Anterior cingulate cortex (tissue), 58 donors: ENCODE measurements around the gene OTUD1.

Experiments used
- DNase-seq, 58 donors: peaks; one replicate each; lab custom pipeline; 2025; lab: John Stamatoyannopoulos, UW

OTUD1 gene

DNA sequence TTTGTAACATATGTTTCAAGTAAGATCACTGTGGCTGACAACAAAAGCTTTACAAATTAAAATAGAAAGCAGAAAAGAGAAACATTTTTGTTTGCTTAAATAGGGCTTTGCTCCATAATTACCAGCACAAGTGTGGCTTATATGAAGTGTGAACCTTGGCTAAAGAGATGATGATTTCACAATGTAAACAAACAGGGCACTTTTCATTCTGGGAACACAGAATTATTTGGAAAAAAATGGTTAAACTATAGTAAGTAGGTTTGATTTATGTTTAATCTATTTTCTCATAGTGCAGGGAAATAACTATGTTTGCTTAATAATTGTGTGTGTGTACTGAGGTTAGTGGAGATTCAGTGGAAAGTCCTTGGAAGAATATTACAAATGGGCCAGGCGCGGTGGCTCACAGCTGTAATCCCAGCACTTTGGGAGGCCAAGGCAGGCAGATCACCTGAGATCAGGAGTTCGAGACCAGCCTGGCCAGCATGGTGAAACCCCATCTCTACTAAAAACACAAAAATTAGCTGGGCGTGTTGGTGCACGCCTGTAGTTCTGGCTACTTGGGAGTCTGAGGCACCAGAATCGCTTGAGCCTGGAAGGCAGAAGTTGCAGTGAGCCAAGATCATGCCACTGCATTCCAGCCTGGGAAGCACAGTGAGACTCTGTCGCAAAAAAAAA is 19.1 kb upstream of the OTUD1 start:
- no peak for DNase-seq

DNA sequence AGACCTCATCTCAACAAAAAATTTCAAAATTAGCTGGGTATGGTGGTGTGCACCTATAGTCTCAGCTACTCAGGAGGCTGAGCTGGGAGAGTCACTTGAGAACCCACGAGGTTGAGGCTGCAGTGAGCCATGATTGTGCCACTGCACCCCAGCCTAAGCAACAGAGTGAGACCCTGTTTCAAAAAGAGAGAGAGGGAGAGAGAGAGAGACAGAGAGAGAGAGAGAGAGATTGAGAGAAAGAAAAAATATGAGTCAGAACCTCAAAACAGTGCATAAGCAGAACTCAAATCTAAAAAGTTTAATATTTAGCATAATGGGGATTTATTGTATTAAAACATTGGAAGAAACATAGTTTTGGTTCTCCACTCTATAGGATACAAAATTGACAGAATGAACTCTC is 17.5 kb upstream of the OTUD1 start:
- DNase-seq, result no peak

DNA sequence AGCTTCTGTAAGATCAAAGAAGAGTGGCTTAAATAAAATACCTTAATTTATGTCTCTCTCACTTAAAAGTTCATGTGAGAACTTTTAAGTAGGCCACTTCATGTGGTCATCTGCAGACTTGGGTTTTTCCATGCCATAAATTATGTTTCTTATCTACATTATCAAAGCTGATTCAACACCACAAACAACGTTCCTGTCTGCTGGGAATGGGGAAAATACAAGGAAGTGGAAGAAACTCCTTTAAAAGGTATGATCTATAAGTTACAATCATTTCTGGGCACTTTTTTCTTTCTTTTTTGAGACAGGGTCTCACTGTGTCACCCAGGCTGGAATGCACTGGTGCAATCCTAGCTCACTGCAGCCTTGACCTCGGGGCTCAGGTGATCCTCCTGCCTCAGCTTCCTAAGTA is 16.9 kb upstream of the OTUD1 start:
- no peak for DNase-seq

DNA sequence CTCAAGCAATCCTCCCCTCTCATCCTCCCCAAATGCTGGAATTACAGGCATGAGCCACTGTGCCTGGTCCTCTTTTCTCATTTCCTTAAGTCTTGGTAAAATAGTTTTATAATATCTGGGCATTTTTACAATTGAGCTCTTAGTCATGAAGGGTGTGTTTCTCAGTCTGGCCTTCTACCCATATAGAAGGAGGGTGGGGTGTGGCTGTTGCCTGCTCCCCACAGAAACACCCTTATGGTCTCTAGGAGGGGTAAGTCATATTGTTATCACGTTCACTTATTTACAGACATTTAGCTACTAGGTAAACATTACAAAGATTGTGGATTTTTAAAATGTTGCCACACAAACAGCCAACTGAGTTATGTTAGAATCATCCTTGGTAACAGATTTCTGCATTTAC is 6.7 kb upstream of the OTUD1 start:
- DNase-seq, result no peak

DNA sequence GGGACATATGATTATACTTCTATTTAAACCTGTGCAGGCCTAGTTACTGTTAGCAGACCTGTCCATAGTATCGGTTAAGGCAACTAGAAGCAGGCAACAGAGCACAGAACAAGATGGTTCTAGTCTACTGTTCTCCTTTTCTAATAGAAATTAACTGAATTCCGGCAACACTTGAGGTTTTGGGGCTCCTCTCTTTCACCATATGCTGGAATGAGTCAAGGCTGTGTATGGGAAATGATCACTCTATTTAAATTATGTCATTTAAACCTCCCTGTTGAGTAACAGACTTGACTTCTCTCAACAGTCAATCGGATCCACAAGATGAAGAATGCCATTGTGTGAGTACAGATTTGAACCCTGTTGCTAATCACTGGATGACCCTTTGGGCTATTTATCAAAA is 6.2 kb upstream of the OTUD1 start:
- DNase-seq, result no peak

DNA sequence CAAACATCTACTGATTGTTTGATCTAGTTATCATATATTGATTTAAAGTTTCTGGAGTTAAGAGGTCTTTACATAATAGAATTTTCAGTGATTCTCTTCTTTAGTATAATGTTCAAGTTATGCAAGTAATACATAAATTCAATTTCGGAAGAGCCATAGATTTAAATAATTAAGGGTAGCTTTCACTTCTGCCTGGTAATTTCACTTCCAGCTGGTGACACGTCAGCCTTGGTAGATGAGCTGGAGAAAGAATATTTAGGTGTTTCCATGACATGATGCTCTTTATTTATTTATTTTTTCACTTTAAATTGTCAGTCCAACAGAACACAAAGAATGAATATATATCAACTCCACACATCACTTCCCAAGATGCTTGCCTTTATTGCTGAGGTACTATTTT is 5.2 kb upstream of the OTUD1 start:
- no peak for DNase-seq

DNA sequence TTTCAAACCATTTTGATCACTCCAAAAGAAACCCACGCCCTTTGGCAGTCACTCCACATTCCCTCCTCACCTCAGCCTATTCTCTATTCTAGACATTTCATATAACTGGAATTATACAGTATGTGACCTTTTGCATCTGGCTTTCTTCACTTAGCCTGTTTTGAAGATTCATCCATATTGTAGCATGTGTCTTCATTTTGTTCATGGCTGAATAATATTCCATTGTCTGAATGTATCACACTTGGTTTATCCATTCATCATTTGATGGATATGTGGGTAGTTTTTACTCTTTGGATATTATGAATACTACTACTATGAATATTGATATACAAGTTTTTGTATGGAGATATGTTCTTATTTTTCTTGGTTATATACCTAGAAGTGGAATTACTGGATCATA is 3.5 kb upstream of the OTUD1 start:
- no peak for DNase-seq

DNA sequence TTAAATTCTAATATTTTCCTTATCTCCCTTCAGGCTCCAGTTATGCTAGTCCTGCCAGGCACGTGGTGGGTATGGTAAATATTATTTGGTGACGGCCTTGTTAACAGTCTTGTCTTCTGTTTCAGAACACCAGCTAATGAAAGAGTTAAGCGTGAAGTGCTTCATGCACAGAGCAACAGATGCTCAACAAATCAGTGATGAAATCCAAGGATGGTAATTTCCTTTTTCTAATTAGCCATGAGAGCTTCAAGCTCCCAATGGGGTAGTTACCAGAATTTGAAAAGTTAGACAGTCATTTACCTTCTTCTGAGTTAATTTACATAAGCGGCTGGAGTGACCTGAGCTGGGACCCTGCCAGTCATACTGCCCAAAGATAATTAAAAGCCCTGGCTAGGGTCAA is 1.9 kb upstream of the OTUD1 start:
- DNase-seq, result no peak

DNA sequence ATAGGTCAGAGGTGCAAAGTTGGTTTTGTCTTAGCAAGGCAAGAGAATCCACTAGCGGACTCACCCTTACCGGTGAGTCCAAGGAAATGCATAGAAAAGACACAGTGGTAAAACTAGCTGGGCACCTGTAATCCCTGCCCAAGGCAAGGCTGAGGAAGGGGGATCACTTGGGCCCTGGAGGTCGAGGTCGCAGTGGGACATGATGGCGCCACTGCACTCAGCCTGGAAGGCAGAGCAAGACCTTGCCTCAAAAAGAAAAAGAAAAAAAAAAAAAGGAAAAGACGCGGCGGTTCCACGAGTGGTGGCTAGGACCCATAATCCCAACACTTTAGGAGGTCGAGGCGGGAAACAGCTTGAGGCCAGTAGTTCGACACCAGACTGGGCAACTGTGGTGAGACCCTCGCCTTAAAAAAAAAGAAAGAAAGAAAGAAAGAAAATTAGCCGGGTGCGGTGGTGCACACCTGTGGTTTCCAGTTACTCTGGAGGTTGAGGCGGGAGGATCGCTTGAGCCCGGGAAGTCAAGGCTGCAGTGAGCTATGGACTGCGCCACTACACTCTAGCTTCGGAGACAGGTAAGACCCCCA is 820 bp upstream of the OTUD1 start:
- peak in 3 of 58 donors; percentile 1 to 35 (median 31) for DNase-seq

DNA sequence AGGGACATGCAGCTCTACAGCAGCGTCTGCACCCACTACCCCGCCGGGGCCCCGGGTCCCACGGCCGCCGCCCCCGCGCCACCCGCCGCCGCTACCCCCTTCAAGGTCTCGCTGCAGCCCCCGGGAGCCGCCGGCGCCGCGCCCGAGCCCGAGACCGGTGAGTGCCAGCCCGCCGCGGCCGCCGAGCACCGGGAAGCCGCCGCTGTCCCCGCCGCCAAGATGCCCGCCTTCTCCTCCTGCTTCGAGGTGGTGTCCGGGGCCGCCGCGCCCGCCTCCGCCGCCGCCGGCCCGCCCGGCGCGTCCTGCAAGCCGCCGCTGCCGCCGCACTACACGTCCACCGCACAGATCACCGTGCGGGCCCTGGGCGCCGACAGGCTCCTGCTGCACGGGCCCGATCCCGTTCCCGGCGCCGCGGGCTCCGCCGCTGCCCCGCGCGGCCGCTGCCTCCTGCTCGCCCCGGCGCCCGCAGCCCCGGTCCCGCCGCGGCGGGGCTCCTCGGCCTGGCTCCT is 631 bp downstream of the OTUD1 start:
- peak in 19 of 58 donors; percentile 14 to 76 (median 50) for DNase-seq

DNA sequence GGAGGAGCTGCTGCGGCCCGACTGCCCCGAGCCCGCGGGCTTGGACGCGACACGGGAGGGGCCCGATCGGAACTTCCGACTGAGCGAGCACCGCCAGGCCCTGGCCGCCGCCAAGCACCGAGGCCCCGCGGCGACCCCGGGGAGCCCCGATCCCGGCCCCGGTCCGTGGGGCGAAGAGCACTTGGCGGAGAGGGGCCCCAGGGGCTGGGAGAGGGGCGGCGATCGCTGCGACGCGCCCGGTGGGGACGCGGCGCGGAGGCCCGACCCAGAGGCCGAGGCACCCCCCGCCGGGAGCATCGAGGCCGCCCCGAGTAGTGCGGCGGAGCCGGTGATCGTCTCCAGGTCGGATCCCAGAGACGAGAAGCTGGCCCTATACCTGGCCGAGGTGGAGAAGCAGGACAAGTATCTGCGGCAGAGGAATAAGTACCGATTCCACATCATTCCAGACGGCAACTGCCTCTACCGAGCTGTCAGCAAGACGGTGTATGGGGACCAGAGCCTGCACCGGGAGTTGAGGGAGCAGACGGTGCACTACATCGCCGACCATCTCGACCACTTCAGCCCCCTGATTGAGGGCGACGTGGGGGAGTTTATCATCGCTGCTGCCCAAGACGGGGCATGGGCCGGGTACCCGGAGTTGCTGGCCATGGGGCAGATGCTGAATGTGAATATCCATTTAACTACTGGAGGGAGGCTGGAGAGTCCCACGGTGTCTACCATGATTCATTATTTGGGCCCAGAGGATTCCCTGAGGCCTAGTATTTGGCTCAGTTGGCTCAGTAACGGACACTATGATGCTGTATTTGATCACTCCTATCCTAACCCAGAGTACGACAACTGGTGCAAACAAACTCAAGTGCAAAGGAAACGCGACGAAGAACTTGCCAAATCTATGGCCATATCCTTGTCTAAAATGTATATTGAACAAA is 1.4 kb downstream of the OTUD1 start:
- peak in 27 of 58 donors; percentile 2 to 55 (median 21) for DNase-seq

DNA sequence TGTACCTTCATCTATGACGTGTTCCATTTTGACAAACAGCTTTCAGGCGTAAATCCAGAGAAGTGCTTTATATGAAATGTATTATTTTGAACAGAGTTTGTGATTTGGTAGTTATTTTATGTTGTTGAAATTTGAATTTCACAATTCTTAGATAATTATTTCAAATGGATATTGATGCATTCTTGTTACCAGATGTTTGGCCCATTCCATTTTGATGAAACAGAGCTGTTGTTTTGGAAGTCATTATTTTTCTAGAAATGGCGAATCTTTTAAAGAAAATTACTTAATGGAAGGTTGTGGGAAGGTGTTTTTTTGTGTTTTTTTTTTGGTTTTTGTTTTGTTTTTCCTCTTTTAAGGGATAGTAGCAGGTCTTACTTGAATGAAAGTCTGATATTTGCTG is 2.4 kb downstream of the OTUD1 start:
- DNase-seq, result no peak

DNA sequence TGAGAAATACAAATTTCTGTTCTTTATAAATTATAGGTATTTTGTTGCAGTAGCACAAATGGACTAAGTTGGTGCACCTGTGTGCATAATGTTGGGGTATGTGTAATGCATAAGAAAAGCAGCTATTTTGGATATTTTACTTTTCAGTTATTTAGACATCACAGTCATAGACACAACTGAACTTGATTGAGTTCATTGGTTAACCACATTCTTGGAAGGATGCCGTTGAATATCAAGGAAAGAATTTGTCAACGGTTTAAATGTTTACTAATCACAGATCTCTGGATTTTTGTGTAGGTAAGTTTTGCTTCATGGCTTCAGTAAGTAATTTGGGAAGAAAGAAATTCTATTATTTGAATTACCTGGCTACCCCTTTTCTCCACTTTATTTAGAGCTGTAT is 4.1 kb downstream of the OTUD1 start:
- DNase-seq, result no peak

DNA sequence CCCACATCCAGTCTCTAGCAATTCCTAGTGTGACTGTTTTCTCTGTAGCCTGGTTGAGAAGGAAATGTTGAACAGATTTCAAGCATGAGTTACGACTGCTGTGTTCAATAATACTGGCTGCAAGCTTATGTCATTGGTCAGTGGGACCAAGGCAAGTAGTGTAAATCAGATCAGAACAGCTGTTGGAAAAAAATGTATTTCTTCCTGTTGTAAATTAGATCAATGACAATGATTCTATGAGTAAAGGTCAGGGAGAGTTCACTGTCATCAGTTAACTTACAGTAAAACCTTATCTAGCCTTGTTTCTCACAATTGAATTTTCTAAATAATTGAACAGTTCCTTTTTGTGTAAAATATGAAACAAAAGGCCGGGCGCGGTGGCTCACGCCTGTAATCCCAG is 6.7 kb downstream of the OTUD1 start:
- no peak for DNase-seq

DNA sequence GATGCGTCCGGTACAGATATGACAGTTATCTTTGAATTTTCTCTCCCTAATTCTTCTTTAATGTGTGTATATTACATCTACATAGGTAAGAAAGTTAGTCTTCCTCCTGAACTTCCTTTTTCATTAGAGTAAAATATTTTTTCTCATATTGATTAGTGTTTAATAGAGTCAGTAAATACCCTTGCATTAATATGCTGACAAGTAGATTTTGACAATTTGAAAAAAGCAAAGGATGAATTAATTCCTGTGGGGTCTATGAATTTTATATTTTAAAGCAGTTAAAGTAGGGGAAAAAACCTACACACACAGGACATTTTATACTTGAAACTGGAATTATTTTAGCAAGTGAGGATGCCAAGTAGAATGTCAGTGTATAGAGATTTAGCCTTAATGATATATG is 9.4 kb downstream of the OTUD1 start:
- DNase-seq, result no peak

DNA sequence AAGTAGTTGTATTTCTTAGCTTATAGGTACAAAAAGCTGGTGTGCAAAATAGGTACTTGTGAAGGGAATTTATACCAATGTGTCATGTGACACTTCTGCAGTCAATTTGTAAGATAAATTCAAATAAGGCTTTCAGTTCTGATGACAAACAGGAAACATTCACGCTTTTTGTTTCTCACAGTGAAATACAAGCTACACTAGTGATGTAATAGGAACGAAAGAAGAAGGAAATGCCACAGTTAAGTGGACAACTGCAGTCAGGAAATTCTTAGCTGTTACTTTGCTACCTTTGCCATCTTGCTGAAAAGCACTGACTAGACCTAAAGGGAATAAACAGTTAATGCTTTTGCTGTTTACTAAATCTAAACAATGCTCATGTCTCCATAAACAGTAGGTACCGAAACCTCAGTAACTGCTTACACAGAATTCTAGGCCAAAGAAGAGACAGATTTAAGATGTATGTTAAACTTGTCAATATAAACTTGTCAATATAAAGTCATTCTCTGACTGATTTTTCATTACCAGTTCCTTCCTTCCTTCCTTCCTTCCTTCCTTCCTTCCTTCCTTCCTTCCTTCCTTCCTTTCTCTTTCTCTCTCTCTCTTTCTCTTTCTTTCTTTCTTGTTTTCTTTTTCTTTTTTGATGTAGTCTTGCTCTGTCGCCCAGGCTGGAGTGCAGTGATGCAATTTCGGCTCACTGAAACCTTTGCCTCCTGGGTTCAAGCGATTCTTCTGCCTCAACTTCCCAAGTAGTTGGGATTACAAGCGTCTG is 10.1 kb downstream of the OTUD1 start:
- peak in 2 of 58 donors; percentile 10 to 23 for DNase-seq

DNA sequence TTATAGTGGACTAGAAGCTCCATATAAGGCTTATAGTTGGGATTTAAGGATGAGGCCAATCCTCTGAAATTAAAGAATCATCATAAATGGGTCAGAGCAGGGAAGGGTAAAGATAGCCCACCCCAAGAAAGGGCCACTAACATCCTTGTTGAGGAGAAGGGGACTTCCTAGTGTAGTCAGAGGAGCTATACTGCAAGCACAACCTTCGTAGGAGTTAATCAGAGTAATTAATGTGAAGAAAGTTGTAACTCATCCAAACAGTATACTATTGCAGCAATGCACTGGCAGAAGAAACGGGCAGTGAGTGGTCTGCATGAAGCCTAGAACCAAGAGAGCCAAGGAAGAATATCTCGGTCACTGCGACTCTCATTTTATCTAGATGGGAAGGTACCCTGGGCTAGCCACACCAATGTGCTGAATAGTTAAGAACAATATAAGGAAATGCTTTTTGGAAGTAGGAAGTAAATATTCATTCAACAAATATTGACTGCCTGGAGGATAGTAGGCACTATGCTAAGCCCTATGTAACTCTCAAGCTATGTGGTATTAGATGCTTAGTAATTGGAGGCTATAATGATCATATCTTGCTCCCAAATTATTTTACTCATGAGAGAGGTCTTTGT is 13.3 kb downstream of the OTUD1 start:
- DNase-seq, result no peak

DNA sequence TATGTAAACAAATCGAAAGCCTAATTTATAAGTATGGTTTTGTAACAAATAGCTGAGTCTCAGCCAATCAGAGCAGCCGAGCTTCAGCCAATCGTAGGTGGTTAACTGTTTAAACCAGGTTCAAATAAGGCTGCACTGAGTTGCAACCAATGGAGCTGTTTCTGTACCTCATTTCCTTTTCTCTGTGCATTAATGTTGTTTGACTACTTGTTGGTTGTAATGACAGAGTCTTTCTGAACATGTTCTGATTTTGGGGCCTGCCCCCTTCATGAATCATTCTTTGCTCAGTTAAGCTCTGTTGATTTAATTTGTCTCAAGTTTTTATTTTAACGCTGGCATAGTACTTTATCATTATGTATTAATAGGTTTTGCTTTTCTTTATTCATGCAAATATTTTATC is 14.6 kb downstream of the OTUD1 start:
- no peak for DNase-seq

DNA sequence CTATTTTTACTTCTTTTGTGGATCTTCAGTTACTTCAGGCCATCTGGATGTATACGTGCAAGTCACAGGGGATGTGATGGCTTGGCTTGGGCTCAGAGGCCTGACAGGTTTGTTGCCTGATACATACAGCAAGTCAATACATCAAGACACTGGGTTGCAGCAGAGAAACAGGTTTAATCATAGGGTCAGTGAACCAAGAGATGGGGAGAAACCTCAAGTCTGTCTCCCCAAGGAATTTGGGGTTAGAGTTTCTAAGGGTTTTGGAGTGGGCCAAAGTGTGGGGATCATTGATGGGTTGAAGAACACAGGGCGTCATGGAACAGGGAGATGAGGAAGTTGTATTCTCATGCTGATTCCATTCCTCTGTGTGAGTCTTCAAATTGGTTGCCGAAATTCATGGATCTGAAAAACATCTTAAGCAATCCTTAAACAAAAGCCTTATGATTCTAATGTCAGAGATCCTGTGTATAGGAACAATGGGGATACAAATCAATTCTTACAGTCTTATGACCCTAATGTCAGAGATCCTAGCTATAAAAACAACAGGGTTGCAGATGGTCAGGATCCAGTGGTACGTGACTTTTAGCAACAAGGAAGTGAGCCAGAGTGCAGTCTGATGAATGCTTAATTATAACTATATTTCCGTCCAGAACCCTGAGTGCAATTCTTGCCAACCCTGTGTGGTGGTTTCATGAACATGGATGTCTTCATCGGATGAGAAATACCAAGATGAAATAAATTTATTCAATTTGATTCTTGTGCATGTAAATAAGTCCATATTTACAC is 18.9 kb downstream of the OTUD1 start:
- DNase-seq, result no peak
